IMR-90 (cell line): ENCODE data around the gene MARCO.

ENCODE experiments used
- BHLHE40 ChIP-seq: fragments of 150-350 bp; IDR thresholded peaks from 2 replicates; pipeline ENCODE4 v1.6.1; 2016; ENCODE audit warnings: mild to moderate bottlenecking, low read depth, low read length
- NFE2L2 ChIP-seq: fragments of 150-350 bp; IDR thresholded peaks from 2 replicates; pipeline ENCODE4 v1.6.1; 2016; ENCODE audit warnings: low read depth, mild to moderate bottlenecking, low read length
- TF ChIP-seq, protein P1 (sequence below): conservative IDR thresholded peaks from 2 replicates; pipeline ENCODE4 v1.5.1; 2012; ENCODE audit warnings: mild to moderate bottlenecking, low read depth, low read length, improper control_type of control experiment

DNA sequence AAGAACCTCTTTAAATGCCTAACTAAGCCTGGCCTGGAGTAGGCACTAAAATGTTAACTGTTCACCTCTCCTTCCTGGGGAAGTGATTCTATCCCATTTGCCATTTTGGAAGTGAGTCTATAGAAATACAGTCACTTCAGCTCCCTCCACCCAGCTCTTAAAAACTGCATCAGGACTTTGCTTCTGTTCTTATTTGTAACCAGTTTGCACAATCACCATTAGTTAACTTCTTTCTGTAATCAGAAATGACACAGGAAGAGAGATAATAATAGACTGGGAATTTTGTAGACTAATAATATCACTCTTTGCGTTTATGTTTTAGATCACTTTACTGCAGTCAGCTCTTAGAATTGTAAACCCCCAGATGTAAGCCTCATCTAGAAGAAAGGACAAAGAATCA, 16.0 kb upstream of the MARCO start:
- TF ChIP-seq, protein P1, sequence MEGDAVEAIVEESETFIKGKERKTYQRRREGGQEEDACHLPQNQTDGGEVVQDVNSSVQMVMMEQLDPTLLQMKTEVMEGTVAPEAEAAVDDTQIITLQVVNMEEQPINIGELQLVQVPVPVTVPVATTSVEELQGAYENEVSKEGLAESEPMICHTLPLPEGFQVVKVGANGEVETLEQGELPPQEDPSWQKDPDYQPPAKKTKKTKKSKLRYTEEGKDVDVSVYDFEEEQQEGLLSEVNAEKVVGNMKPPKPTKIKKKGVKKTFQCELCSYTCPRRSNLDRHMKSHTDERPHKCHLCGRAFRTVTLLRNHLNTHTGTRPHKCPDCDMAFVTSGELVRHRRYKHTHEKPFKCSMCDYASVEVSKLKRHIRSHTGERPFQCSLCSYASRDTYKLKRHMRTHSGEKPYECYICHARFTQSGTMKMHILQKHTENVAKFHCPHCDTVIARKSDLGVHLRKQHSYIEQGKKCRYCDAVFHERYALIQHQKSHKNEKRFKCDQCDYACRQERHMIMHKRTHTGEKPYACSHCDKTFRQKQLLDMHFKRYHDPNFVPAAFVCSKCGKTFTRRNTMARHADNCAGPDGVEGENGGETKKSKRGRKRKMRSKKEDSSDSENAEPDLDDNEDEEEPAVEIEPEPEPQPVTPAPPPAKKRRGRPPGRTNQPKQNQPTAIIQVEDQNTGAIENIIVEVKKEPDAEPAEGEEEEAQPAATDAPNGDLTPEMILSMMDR, result no peak
- TF ChIP-seq NFE2L2, result no peak
- no peak for TF ChIP-seq BHLHE40
